PFSK-1 (cell line): ENCODE measurements around the gene SAMD4B.

Experiments
- FOXP2 ChIP-seq: optimal IDR thresholded peaks from 2 replicates; pipeline ENCODE3; 2011; ENCODE audit warnings: borderline replicate concordance, control low read depth, inconsistent platforms; ENCODE audit not compliant: insufficient read depth; ENCODE audit errors: extremely low read length, extremely low read depth
- POLR2AphosphoS5 ChIP-seq: IDR thresholded peaks from 2 replicates; pipeline ENCODE4 v1.6.1; 2012; ENCODE audit warnings: low read depth, mild to moderate bottlenecking, control low read depth, low read length, moderate library complexity
- SIN3A ChIP-seq: IDR thresholded peaks from 2 replicates; pipeline ENCODE4 v1.6.1; 2012; ENCODE audit warnings: mild to moderate bottlenecking, low read length, moderate library complexity, borderline replicate concordance; ENCODE audit not compliant: insufficient read depth
- TAF1 ChIP-seq: IDR thresholded peaks from 2 replicates; pipeline ENCODE4 v1.6.1; 2012; ENCODE audit warnings: low read length, control low read depth, borderline replicate concordance; ENCODE audit not compliant: insufficient read depth
- TF ChIP-seq, protein P1 (sequence below), 2 experiments: IDR thresholded peaks; 2 replicates each; pipeline versions ENCODE4 v1.6.1 to v1.8.0; 2011 to 2012; ENCODE audit warnings: low read depth in 2 of 2, low read length in 2 of 2, control low read depth in 1 of 2, inconsistent platforms in 1 of 2, mild to moderate bottlenecking in 1 of 2, moderate library complexity in 1 of 2; ENCODE audit not compliant: insufficient read depth in 1 of 2

Gene SAMD4B

DNA sequence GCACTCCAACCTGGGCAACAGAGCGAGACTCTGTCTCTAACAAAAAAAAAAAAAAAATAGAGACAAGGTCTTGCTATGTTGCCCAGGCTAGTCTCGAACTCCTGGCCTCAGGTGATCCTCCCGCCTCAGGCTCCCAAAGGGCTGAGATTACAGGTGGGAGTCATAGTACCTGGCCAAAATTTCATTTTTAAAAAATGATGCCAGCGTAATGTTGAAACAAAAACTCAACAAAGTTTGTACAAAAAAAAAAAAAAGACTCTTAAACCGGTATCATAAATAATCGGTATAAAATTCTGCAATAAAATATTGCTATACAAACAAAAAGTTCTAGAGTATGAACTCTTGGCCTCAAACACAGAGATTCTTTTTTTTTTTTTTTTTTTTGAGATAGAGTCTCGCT is 9.9 kb upstream of the SAMD4B start:
- TF ChIP-seq SIN3A (no peak), TAF1 (no peak), FOXP2 (no peak), POLR2AphosphoS5 (no peak)
- TF ChIP-seq, protein P1, sequence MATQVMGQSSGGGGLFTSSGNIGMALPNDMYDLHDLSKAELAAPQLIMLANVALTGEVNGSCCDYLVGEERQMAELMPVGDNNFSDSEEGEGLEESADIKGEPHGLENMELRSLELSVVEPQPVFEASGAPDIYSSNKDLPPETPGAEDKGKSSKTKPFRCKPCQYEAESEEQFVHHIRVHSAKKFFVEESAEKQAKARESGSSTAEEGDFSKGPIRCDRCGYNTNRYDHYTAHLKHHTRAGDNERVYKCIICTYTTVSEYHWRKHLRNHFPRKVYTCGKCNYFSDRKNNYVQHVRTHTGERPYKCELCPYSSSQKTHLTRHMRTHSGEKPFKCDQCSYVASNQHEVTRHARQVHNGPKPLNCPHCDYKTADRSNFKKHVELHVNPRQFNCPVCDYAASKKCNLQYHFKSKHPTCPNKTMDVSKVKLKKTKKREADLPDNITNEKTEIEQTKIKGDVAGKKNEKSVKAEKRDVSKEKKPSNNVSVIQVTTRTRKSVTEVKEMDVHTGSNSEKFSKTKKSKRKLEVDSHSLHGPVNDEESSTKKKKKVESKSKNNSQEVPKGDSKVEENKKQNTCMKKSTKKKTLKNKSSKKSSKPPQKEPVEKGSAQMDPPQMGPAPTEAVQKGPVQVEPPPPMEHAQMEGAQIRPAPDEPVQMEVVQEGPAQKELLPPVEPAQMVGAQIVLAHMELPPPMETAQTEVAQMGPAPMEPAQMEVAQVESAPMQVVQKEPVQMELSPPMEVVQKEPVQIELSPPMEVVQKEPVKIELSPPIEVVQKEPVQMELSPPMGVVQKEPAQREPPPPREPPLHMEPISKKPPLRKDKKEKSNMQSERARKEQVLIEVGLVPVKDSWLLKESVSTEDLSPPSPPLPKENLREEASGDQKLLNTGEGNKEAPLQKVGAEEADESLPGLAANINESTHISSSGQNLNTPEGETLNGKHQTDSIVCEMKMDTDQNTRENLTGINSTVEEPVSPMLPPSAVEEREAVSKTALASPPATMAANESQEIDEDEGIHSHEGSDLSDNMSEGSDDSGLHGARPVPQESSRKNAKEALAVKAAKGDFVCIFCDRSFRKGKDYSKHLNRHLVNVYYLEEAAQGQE (IDR thresholded peaks at IDR 0.05; ENCODE audit: insufficient read depth in 1 of 2, low read depth in 2 of 2, low read length in 2 of 2) = no peak

DNA sequence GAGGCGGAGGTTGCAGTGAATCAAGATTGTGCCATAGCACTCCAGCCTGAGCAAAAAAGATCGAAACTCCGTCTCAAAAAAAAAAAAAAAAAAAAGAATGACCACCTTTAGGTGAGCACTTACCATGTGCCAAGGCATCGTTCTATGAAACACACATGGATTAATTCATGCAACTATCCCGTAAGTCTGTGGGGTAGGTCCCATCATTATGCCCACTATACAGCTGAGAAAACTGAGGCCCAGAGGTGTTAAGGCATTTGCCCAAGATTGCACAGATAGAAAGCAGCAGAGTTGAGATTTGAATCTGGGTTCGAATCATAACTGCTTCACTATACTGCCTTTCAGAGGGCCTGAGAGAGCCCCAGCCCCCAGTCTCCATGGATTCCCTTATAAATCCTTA is 8.7 kb upstream of the SAMD4B start:
- no peak for TF ChIP-seq POLR2AphosphoS5
- TF ChIP-seq, protein P1 (IDR thresholded peaks at IDR 0.05; ENCODE audit: insufficient read depth in 1 of 2, low read depth in 2 of 2, low read length in 2 of 2) = no peak
- TF ChIP-seq SIN3A = no peak
- TF ChIP-seq TAF1 = no peak
- no peak for TF ChIP-seq FOXP2

DNA sequence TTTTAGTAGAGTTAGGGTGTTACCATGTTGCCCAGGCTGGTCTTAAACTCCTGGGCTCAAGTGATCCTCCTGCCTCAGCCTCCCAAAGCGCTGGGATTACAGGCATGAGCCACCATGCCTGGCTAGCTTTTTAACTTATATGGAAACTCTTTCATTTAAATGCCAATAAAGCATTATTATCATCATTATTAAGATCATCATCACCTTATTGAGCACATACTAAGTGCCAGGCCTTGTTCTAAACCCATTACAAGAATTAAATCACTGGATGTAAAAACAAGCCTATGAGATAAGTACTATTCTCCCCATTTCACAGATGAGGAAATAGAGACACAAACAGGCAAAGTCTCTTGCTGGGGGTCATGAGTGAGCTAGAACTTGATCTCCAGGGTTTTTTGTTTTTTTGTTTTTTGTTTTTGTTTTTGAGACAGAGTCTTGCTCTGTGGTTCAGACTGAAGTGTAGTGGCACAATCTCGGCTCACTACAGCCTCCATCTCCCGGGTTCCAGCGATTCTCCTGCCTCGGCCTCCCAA is 7.7 kb upstream of the SAMD4B start:
- TF ChIP-seq SIN3A = no peak

DNA sequence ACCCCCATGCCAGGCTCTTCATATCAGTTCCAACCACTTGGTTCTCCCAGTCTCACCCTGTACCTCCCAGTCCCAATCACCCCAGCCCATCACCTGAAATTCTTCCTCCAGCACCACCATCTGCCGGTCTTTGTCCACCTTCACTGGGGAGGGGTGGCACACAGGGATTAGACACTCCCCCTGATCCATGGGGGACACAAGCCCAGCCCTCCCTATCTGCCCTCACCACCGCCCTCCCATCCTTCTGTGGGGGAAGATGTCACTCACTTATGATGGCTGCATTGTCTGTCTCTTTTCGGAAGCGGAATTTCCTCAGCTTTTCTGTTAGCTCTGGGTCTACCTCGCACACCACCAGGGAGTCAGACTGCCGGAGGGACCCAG is 7.1 kb upstream of the SAMD4B start:
- TF ChIP-seq TAF1 (no peak), POLR2AphosphoS5 (no peak), FOXP2 (no peak), SIN3A (no peak)
- TF ChIP-seq, protein P1 (IDR thresholded peaks at IDR 0.05; ENCODE audit: insufficient read depth in 1 of 2, low read depth in 2 of 2, low read length in 2 of 2) = no peak

DNA sequence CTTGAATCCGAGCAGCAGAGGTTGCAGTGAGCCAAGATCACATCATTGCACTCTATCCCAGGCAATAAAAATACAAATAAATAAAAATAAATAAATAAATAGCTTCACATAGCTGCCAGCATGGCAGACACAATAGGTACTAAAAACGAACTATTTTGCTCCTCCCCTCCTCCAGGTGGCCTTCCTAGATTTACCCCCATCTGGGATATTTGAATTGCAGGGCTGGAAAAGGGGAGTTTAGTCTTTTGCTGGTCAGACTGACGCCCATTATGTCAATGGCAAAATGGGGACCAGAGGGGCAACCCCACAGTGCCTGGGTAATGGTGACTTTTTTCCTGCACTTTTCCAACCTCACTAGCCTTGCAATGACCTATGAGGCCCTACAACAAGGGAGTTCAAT is 5.7 kb upstream of the SAMD4B start:
- no peak for TF ChIP-seq SIN3A
- TF ChIP-seq, protein P1 (IDR thresholded peaks at IDR 0.05; ENCODE audit: insufficient read depth in 1 of 2, low read depth in 2 of 2, low read length in 2 of 2) = no peak
- no peak for TF ChIP-seq FOXP2
- no peak for TF ChIP-seq TAF1
- TF ChIP-seq POLR2AphosphoS5 = no peak
